Liver (tissue), 9 donors: ENCODE measurements around the gene SLC25A21. TPM values are rescaled to one million over a fixed set of nuclear protein-coding genes. Genes with fewer than 3 reads are reported as not detected.
"Not testable (repeated sequence)": the region's sequence is repeated elsewhere in the genome, so short reads cannot be mapped to it uniquely, and the experiment has no call there.

ENCODE experiments used
- DNase-seq: peaks from one replicate; pipeline ENCODE4 v3.0.0-alpha.2; 2017; ENCODE audit warnings: low spot score
- H3K27ac ChIP-seq, 2 donors: one replicate each; pipeline ENCODE4 v1.7.0; 2013; ENCODE audit warnings: inconsistent platforms in 2 of 2, low read length in 2 of 2, control low read depth in 1 of 2, low read depth in 1 of 2, mild to moderate bottlenecking in 1 of 2
- H3K27me3 ChIP-seq, 4 donors: one replicate each; pipeline versions ENCODE4 v1.6.1 to v1.7.0; 2013; ENCODE audit warnings: low read length in 3 of 4, inconsistent platforms in 1 of 4, mild to moderate bottlenecking in 1 of 4, moderate library complexity in 1 of 4; ENCODE audit not compliant: control insufficient read depth in 4 of 4, insufficient read depth in 4 of 4
- H3K36me3 ChIP-seq, 4 donors: one replicate each; pipeline versions ENCODE4 v1.6.1 to v1.7.0; 2013; ENCODE audit warnings: low read length in 3 of 4, mild to moderate bottlenecking in 3 of 4, low read depth in 1 of 4, moderate library complexity in 1 of 4; ENCODE audit not compliant: control insufficient read depth in 4 of 4, insufficient read depth in 3 of 4
- H3K4me1 ChIP-seq, 4 donors: one replicate each; pipeline versions ENCODE4 v1.6.1 to v1.7.0; 2013; ENCODE audit warnings: low read length in 3 of 4, mild to moderate bottlenecking in 3 of 4, moderate library complexity in 1 of 4; ENCODE audit not compliant: control insufficient read depth in 4 of 4, insufficient read depth in 4 of 4
- H3K4me3 ChIP-seq, 3 donors: one replicate each; pipeline versions ENCODE4 v1.6.1 to v1.7.0; 2013; ENCODE audit warnings: low read length in 3 of 3, control low read depth in 1 of 3, low read depth in 1 of 3, mild to moderate bottlenecking in 1 of 3
- H3K9ac ChIP-seq, 2 donors: one replicate each; pipeline ENCODE4 v1.7.0; 2013; ENCODE audit warnings: low read length in 2 of 2, mild to moderate bottlenecking in 2 of 2, moderate library complexity in 2 of 2, control low read depth in 1 of 2, low read depth in 1 of 2
- H3K9me3 ChIP-seq, 4 donors: one replicate each; pipeline versions ENCODE4 v1.6.1 to v1.7.0; 2013; ENCODE audit warnings: low read length in 3 of 4; ENCODE audit not compliant: control insufficient read depth in 4 of 4
- FOXA1 ChIP-seq: IDR thresholded peaks from 2 replicates; pipeline ENCODE4 v1.6.1; 2016; ENCODE audit warnings: antibody characterized with exemption
- FOXA2 ChIP-seq: IDR thresholded peaks from 2 replicates; pipeline ENCODE4 v1.6.1; 2016; ENCODE audit warnings: antibody characterized with exemption
- HNF4A ChIP-seq, 2 donors: conservative IDR thresholded peaks; 2 replicates each; pipeline ENCODE4 v1.6.1; 2016; ENCODE audit warnings: antibody characterized with exemption in 2 of 2, mild to moderate bottlenecking in 2 of 2
- HNF4G ChIP-seq: IDR thresholded peaks from 2 replicates; pipeline ENCODE4 v1.6.1; 2016; ENCODE audit warnings: antibody characterized with exemption
- JUND ChIP-seq, 2 donors: IDR thresholded peaks; 2 replicates each; pipeline ENCODE4 v1.6.1; 2016; ENCODE audit warnings: antibody characterized with exemption in 2 of 2
- RAD21 ChIP-seq, 2 donors: IDR thresholded peaks; 2 replicates each; pipeline ENCODE4 v1.6.1; 2016; ENCODE audit warnings: antibody characterized with exemption in 2 of 2, mild to moderate bottlenecking in 2 of 2
- RXRA ChIP-seq, 2 donors: IDR thresholded peaks; 2 replicates each; pipeline ENCODE4 v1.6.1; 2017 to 2018; ENCODE audit warnings: antibody characterized with exemption in 2 of 2, mild to moderate bottlenecking in 1 of 2
- SP1 ChIP-seq: IDR thresholded peaks from 2 replicates; pipeline ENCODE4 v1.6.1; 2018; ENCODE audit warnings: antibody characterized with exemption, mild to moderate bottlenecking
- TAF1 ChIP-seq: conservative IDR thresholded peaks from 2 replicates; pipeline ENCODE4 v1.6.1; 2016; ENCODE audit warnings: antibody characterized with exemption, mild to moderate bottlenecking
- WGBS: extraction: QIAGEN DNeasy Blood & Tissue Kit; methylation state at CpG from one replicate; pipeline ENCODE4 v1.1.7; 2013; 5-methylcytosine and 5-hydroxymethylcytosine counted together
- polyA plus RNA-seq, 2 donors: library from polyadenylated mRNA; stranded (reverse) in 1 of 2; unstranded in 1 of 2; fragments of 200-250 nt in 1 of 2; fragments of >200 nt in 1 of 2; fragmentation: Nextera tagmentation in 1 of 2; extraction: Ambion mirVana in 1 of 2; gene quantifications; one replicate each; pipeline versions ENCODE4 v1.2.1 to v1.2.3, GENCODE V29; 2013 to 2015
- total RNA-seq, 2 donors: library from RNA; depleted of rRNA; stranded (reverse); fragments of >200 nt; gene quantifications; one replicate each; pipeline ENCODE4 v1.2.3, GENCODE V29; 2014
- TF ChIP-seq, protein P1 (sequence below): IDR thresholded peaks from 2 replicates; pipeline ENCODE4 v1.6.1; 2016; ENCODE audit warnings: antibody characterized with exemption
- TF ChIP-seq, protein P2 (sequence below): fragments of 150-350 bp; IDR thresholded peaks from 2 replicates; pipeline ENCODE4 v1.5.1; 2017; ENCODE audit warnings: improper control_type of control experiment, low read depth, low read length; ENCODE audit not compliant: missing input control
- TF ChIP-seq, protein P3 (sequence below): IDR thresholded peaks from 2 replicates; pipeline ENCODE4 v1.6.1; 2016; ENCODE audit warnings: antibody characterized with exemption, mild to moderate bottlenecking
- TF ChIP-seq, protein P4 (sequence below): IDR thresholded peaks from 2 replicates; pipeline ENCODE4 v1.6.1; 2016; ENCODE audit warnings: antibody characterized with exemption
- donor health status: healthy.
- donor health status: healthy.
- donor health status: healthy.
- donor health status: healthy.
- donor health status: healthy.

The SLC25A21 gene
- total and polyA plus RNA-seq, 4 donors, result 0.13 to 24.3 (median 0.23) TPM

DNA sequence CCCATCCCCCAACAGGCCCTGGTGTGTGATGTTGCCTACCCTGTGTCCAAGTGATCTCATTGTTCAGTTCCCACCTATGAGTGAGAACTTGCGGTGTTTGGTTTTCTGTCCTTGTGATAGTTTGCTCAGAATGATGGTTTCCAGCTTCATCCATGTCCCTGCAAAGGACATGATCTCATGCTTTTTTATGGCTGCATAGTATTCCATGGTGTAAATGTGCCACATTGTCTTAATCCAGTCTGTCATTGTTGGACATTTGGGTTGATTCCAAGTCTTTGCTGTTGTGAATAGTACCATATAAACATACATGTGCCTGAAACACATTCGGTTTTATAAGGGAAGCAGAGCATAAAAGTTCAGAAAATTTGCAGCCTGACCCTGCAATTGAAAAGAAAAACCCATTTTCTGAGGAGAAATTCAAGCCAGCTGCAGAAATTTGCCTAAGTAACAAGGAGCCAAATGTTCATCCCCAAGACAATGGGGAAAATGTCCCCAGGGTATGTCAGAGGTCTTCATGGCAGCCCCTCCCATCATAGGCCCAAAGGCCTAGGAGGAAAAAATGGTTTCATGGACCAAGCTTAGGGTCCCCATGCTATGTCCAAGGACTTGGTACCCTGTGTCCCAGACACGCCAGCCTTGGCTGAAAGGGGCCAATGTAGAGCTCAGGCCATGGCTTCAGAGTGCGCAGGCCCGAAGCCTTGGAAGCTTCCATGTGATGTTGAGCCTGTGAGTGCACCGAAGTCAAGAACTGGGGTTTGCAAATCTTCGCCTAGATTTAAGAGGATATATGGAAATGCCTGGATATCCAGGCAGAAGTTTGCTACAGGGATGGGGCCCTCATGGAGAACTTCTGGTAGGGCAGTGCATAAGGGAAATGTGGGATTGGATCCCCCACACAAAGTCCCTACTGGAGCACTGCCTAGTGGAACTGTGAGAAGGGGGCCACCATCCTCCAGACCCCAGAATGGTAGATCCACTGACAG is 33.5 kb upstream of the SLC25A21 start:
- H3K4me1 ChIP-seq, H3K27me3 ChIP-seq, H3K9me3 ChIP-seq, H3K4me3 ChIP-seq, DNase-seq, H3K36me3 ChIP-seq, H3K9ac ChIP-seq, H3K27ac ChIP-seq: not testable (repeated sequence)
- WGBS, result 98% methylated on average over 7 of the region's 7 CpGs

DNA sequence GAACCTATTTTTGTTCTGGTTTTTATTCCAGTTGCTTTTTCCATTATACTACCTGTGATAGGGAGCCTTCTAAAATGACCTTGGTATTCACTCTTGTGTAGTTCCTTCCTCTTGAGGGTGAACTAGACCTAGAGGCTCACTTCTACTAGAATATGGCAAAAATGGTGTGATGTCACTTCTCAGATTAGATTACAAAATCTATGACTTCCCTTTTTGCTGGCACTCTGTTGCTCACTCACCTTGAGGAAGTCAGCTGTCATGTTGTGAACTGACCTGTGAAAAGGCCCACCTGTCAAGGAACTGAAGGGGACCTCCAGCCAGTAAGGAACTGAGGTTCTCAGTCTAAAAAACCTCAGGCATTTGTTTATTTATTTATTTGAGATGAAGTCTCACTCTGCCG is 31.0 kb upstream of the SLC25A21 start:
- Histone ChIP-seq H3K27me3 (no peaks in the 10 kb centered on the region), H3K36me3 (no peaks in the 10 kb centered on the region), H3K9me3 (peaks cover 0 to 5% (median 2%) of the 10 kb centered on the region in 4 donors), H3K27ac (no peak overlapping the region), H3K4me1 (peaks cover 1 to 5% (median 4%) of the 10 kb centered on the region in 4 donors), H3K9ac (no peak overlapping the region), H3K4me3 (no peak overlapping the region)
- DNase-seq, result no peak
- TF ChIP-seq, protein P1, sequence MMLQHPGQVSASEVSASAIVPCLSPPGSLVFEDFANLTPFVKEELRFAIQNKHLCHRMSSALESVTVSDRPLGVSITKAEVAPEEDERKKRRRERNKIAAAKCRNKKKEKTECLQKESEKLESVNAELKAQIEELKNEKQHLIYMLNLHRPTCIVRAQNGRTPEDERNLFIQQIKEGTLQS, result no peak
- no peak for TF ChIP-seq RAD21 (IDR thresholded peaks at IDR 0.05)
- no peak for TF ChIP-seq SP1
- no peak for TF ChIP-seq TAF1
- no peak for TF ChIP-seq RXRA (IDR thresholded peaks at IDR 0.05)
- no peak for TF ChIP-seq HNF4A (conservative IDR thresholded peaks at IDR 0.05)
- TF ChIP-seq JUND (IDR thresholded peaks at IDR 0.05), result no peak
- TF ChIP-seq, protein P2, sequence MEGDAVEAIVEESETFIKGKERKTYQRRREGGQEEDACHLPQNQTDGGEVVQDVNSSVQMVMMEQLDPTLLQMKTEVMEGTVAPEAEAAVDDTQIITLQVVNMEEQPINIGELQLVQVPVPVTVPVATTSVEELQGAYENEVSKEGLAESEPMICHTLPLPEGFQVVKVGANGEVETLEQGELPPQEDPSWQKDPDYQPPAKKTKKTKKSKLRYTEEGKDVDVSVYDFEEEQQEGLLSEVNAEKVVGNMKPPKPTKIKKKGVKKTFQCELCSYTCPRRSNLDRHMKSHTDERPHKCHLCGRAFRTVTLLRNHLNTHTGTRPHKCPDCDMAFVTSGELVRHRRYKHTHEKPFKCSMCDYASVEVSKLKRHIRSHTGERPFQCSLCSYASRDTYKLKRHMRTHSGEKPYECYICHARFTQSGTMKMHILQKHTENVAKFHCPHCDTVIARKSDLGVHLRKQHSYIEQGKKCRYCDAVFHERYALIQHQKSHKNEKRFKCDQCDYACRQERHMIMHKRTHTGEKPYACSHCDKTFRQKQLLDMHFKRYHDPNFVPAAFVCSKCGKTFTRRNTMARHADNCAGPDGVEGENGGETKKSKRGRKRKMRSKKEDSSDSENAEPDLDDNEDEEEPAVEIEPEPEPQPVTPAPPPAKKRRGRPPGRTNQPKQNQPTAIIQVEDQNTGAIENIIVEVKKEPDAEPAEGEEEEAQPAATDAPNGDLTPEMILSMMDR, result no peak
- TF ChIP-seq FOXA2, result no peak
- no peak for TF ChIP-seq HNF4G
- TF ChIP-seq, protein P3, sequence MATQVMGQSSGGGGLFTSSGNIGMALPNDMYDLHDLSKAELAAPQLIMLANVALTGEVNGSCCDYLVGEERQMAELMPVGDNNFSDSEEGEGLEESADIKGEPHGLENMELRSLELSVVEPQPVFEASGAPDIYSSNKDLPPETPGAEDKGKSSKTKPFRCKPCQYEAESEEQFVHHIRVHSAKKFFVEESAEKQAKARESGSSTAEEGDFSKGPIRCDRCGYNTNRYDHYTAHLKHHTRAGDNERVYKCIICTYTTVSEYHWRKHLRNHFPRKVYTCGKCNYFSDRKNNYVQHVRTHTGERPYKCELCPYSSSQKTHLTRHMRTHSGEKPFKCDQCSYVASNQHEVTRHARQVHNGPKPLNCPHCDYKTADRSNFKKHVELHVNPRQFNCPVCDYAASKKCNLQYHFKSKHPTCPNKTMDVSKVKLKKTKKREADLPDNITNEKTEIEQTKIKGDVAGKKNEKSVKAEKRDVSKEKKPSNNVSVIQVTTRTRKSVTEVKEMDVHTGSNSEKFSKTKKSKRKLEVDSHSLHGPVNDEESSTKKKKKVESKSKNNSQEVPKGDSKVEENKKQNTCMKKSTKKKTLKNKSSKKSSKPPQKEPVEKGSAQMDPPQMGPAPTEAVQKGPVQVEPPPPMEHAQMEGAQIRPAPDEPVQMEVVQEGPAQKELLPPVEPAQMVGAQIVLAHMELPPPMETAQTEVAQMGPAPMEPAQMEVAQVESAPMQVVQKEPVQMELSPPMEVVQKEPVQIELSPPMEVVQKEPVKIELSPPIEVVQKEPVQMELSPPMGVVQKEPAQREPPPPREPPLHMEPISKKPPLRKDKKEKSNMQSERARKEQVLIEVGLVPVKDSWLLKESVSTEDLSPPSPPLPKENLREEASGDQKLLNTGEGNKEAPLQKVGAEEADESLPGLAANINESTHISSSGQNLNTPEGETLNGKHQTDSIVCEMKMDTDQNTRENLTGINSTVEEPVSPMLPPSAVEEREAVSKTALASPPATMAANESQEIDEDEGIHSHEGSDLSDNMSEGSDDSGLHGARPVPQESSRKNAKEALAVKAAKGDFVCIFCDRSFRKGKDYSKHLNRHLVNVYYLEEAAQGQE, result no peak
- WGBS, result 97% methylated on average over 1 of the region's 1 CpG

DNA sequence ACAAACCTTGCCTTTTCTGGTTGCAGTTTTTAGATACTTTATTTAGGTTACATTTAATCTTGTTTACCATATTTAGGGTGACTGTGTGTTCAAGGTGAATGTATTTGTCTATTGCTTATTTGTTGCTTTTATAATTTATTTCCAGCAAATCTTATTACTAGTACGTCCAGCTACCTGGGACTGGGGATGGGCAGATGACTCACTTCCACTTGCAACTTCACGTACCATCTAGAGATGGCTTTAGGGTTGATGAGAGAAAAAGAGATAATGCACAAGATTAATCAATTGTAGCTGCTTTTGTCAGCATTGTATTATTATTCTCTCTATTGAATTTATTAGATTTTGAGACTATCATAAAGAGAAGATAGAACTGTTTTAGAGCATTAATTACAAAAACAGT is 30.4 kb upstream of the SLC25A21 start:
- peaks cover 1 to 5% (median 4%) of the 10 kb centered on the region in 4 donors for H3K4me1 ChIP-seq
- 97% methylated on average over 2 of the region's 2 CpGs for WGBS
- TF ChIP-seq FOXA1, result no peak
- TF ChIP-seq RXRA (IDR thresholded peaks at IDR 0.05), result no peak
- TF ChIP-seq RAD21 (IDR thresholded peaks at IDR 0.05), result no peak
- TF ChIP-seq, protein P3, result no peak
- TF ChIP-seq, protein P4, sequence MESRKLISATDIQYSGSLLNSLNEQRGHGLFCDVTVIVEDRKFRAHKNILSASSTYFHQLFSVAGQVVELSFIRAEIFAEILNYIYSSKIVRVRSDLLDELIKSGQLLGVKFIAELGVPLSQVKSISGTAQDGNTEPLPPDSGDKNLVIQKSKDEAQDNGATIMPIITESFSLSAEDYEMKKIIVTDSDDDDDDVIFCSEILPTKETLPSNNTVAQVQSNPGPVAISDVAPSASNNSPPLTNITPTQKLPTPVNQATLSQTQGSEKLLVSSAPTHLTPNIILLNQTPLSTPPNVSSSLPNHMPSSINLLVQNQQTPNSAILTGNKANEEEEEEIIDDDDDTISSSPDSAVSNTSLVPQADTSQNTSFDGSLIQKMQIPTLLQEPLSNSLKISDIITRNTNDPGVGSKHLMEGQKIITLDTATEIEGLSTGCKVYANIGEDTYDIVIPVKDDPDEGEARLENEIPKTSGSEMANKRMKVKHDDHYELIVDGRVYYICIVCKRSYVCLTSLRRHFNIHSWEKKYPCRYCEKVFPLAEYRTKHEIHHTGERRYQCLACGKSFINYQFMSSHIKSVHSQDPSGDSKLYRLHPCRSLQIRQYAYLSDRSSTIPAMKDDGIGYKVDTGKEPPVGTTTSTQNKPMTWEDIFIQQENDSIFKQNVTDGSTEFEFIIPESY, result no peak

More for the DNA sequence above, 30.4 kb upstream of the SLC25A21 start:
- Histone ChIP-seq H3K9ac (no peak overlapping the region), H3K27ac (no peak overlapping the region), H3K4me3 (no peak overlapping the region), H3K27me3 (no peaks in the 10 kb centered on the region), H3K36me3 (no peaks in the 10 kb centered on the region), H3K9me3 (peaks cover 0 to 5% (median 2%) of the 10 kb centered on the region in 4 donors)
- DNase-seq, result no peak
